ENCODE data around the gene KCNE3. TPM values are rescaled to one million over a fixed set of nuclear protein-coding genes. Genes with fewer than 3 reads are reported as not detected.

KCNE3 gene
- total and polyA plus RNA-seq, 9 of the 15 experiments (the other 6 are each of a cell fraction or from before 2014, with no cell fraction given) = 1.6 to 8.7 (median 6.2) TPM

DNA sequence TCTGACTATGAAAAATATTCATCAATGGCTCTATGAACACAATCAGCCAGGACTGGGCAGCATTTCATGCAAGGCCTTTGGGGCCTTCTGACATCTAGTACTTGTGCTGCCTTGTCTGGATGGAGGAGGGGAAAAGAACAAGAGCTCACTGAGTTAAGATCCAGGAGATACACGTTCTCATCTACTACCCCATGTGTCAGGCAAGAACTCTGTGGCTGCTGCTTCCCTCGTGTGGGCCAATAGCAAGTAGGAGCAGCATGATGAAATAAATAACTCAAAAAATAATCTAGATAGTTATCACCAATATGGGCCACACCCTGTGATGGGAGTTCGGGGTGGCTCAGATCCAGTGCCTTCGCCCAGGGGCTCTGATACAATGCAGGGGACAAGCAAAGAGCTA lies 7.3 kb downstream of the KCNE3 start (continued):
- no peak for TF ChIP-seq NR4A1 (CRISPR knock-in tag; IDR thresholded peaks at IDR 0.05)
- TF ChIP-seq NR4A1 (tag; IDR thresholded peaks at IDR 0.05) = 0 out of 2 replicates have a peak, but pooled peaks have one; percentile 19
- no peak for TF ChIP-seq ZNF507 (tag; conservative IDR thresholded peaks at IDR 0.05)
- no peak for TF ChIP-seq ESRRA (IDR thresholded peaks at IDR 0.05; ENCODE audit: borderline replicate concordance, low read depth)
- no peak for TF ChIP-seq KDM1A (IDR thresholded peaks at IDR 0.05)
- TF ChIP-seq, protein P1, sequence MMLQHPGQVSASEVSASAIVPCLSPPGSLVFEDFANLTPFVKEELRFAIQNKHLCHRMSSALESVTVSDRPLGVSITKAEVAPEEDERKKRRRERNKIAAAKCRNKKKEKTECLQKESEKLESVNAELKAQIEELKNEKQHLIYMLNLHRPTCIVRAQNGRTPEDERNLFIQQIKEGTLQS (IDR thresholded peaks at IDR 0.05) = peak; percentile 7; the same call in 1 of the 2 replicates
- TF ChIP-seq, protein P1 (CRISPR knock-in tag; conservative IDR thresholded peaks at IDR 0.05) = no peak
- 0 out of 2 replicates have a peak, but pooled peaks have one; percentile 1 for TF ChIP-seq ZBTB17 (CRISPR knock-in tag; IDR thresholded peaks at IDR 0.05)
- 0 out of 2 replicates have a peak, but pooled peaks have one; percentile 8 for TF ChIP-seq ZNF197 (CRISPR knock-in tag; IDR thresholded peaks at IDR 0.05; ENCODE audit: low read depth)
- peak; percentile 39; the same call in 1 of the 2 replicates for TF ChIP-seq CEBPB (tag; IDR thresholded peaks at IDR 0.05)
- TF ChIP-seq FOXJ2 (tag; IDR thresholded peaks at IDR 0.05) = peak; percentile 70
- TF ChIP-seq, protein P2, sequence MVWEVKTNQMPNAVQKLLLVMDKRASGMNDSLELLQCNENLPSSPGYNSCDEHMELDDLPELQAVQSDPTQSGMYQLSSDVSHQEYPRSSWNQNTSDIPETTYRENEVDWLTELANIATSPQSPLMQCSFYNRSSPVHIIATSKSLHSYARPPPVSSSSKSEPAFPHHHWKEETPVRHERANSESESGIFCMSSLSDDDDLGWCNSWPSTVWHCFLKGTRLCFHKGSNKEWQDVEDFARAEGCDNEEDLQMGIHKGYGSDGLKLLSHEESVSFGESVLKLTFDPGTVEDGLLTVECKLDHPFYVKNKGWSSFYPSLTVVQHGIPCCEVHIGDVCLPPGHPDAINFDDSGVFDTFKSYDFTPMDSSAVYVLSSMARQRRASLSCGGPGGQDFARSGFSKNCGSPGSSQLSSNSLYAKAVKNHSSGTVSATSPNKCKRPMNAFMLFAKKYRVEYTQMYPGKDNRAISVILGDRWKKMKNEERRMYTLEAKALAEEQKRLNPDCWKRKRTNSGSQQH (CRISPR knock-in tag; IDR thresholded peaks at IDR 0.05) = no peak
- TF ChIP-seq, protein P3, sequence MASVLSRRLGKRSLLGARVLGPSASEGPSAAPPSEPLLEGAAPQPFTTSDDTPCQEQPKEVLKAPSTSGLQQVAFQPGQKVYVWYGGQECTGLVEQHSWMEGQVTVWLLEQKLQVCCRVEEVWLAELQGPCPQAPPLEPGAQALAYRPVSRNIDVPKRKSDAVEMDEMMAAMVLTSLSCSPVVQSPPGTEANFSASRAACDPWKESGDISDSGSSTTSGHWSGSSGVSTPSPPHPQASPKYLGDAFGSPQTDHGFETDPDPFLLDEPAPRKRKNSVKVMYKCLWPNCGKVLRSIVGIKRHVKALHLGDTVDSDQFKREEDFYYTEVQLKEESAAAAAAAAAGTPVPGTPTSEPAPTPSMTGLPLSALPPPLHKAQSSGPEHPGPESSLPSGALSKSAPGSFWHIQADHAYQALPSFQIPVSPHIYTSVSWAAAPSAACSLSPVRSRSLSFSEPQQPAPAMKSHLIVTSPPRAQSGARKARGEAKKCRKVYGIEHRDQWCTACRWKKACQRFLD (CRISPR knock-in tag; IDR thresholded peaks at IDR 0.05) = 0 out of 2 replicates have a peak, but pooled peaks have one; percentile 48
- peak; percentile 61 for TF ChIP-seq MEIS2 (IDR thresholded peaks at IDR 0.05; ENCODE audit: partially characterized antibody)
